ENCODE data around the gene ST7L.
A peak's percentile ranks its signal among the peaks of the same experiment; 100 is the strongest.

Gene ST7L

DNA sequence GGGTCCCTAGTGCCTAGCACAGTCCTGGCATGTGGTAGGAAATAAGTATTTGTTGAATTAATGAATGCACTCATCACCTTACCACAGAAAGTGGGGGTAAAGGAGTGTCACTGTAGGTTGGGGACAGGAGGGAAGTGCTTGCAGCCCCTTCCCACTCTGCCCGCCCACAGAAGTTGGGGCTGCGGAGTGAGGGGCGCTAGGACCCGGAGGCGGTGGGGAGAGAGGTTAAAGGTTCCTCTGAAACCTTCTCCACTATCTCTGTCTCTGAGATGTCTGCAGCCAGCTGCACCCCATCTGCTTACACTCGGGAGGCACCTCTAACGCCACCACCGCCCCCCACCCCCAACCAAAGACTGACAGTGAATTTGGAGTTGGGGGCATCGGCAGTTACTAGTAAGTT, 111.6 kb downstream of the ST7L start:
- H3K9ac ChIP-seq (ENCODE audit: low read depth, low read length) = no peak overlapping the region
- H3K27me3 ChIP-seq (ENCODE audit: insufficient read depth, low read length) = peaks cover 100% of the 10 kb centered on the region
- peak overlapping the region; percentile 64 for H3K4me3 ChIP-seq (ENCODE audit: low read length)
- peaks cover 34% of the 10 kb centered on the region for H3K4me1 ChIP-seq (ENCODE audit: insufficient read depth, low read length)
- no peaks in the 10 kb centered on the region for H3K9me3 ChIP-seq (ENCODE audit: insufficient read depth, low read depth, low read length)
- H3K36me3 ChIP-seq (ENCODE audit: insufficient read depth, low read length) = no peaks in the 10 kb centered on the region
- no peak overlapping the region for H3K27ac ChIP-seq (ENCODE audit: low read depth, low read length)
- WGBS = 47% methylated on average over 3 of the region's 9 CpGs

- H3K4me3 ChIP-seq (ENCODE audit: low read length) = no peak overlapping the region
- no peaks in the 10 kb centered on the region for H3K9me3 ChIP-seq (ENCODE audit: insufficient read depth, low read depth, low read length)
- 81% methylated on average over 8 of the region's 8 CpGs for WGBS
- peaks cover 34% of the 10 kb centered on the region for H3K4me1 ChIP-seq (ENCODE audit: insufficient read depth, low read length)
- H3K27ac ChIP-seq (ENCODE audit: low read depth, low read length) = no peak overlapping the region
- no peak overlapping the region for H3K9ac ChIP-seq (ENCODE audit: low read depth, low read length)
- H3K27me3 ChIP-seq (ENCODE audit: insufficient read depth, low read length) = peaks cover 100% of the 10 kb centered on the region
- no peaks in the 10 kb centered on the region for H3K36me3 ChIP-seq (ENCODE audit: insufficient read depth, low read length)
Measured at GRCh38 chr1:112506731-112507130, 112.2 kb downstream of the ST7L start.

DNA sequence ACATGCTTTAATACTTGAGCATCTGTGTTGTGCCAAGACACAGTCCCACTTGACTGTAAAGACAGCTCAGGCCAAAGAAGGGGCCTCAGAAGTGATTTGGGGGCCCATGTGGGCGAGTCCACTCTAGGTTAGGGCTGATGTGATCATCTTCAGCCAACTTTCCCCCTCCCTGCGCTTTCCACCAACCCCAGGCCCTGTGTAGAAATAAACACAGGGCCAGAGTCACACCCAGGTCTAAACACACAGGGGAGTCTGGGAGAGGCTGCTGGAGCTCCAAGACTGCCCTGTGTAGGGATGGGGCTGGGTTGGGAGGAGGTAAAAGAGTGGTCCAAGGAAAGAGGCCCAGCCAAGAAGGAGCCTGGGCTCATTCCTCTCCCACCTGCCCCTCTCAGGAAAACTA, 112.6 kb downstream of the ST7L start:
- Histone ChIP-seq H3K9me3 (ENCODE audit: insufficient read depth, low read depth, low read length) (no peaks in the 10 kb centered on the region), H3K27me3 (ENCODE audit: insufficient read depth, low read length) (peaks cover 100% of the 10 kb centered on the region), H3K4me3 (ENCODE audit: low read length) (no peak overlapping the region), H3K36me3 (ENCODE audit: insufficient read depth, low read length) (no peaks in the 10 kb centered on the region), H3K27ac (ENCODE audit: low read depth, low read length) (no peak overlapping the region), H3K4me1 (ENCODE audit: insufficient read depth, low read length) (peaks cover 33% of the 10 kb centered on the region), H3K9ac (ENCODE audit: low read depth, low read length) (no peak overlapping the region)
- WGBS = 86% methylated on average over 2 of the region's 2 CpGs

GRCh38 chr1:112505878-112506277, 113.1 kb downstream of the ST7L start:
- Histone ChIP-seq H3K4me1 (ENCODE audit: insufficient read depth, low read length) (peaks cover 29% of the 10 kb centered on the region), H3K27me3 (ENCODE audit: insufficient read depth, low read length) (peaks cover 100% of the 10 kb centered on the region), H3K27ac (ENCODE audit: low read depth, low read length) (no peak overlapping the region), H3K9ac (ENCODE audit: low read depth, low read length) (no peak overlapping the region), H3K36me3 (ENCODE audit: insufficient read depth, low read length) (no peaks in the 10 kb centered on the region), H3K9me3 (ENCODE audit: insufficient read depth, low read depth, low read length) (no peaks in the 10 kb centered on the region), H3K4me3 (ENCODE audit: low read length) (no peak overlapping the region)
- 87% methylated on average over 3 of the region's 3 CpGs for WGBS

DNA sequence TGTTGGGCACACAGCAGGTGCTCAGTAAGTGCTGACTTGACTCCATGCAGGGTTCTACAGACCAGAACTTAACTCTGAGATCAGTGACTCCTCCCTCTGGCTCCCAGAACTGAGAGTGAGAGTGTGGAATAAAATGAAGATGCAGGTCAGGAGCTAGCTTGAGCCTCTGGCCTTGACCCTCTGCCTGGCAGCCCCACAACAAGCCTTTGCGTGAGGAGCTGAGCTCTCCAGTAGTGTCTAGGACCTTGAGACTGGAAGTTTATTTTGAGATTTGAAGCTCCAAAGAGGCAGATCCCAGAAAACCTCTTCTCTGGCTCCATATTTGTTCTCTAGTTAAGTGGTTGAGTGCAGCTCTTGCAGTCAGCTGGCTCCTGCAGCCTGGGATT, 113.5 kb downstream of the ST7L start:
- Histone ChIP-seq H3K27me3 (ENCODE audit: insufficient read depth, low read length) (peaks cover 100% of the 10 kb centered on the region), H3K36me3 (ENCODE audit: insufficient read depth, low read length) (no peaks in the 10 kb centered on the region), H3K4me3 (ENCODE audit: low read length) (no peak overlapping the region), H3K9me3 (ENCODE audit: insufficient read depth, low read depth, low read length) (no peaks in the 10 kb centered on the region), H3K4me1 (ENCODE audit: insufficient read depth, low read length) (peaks cover 24% of the 10 kb centered on the region), H3K27ac (ENCODE audit: low read depth, low read length) (no peak overlapping the region), H3K9ac (ENCODE audit: low read depth, low read length) (no peak overlapping the region)
- WGBS = 81% methylated on average over 1 of the region's 1 CpG

GRCh38 chr1:112504661-112505399, 114.1 kb downstream of the ST7L start:
- Histone ChIP-seq H3K9ac (ENCODE audit: low read depth, low read length) (no peak overlapping the region), H3K9me3 (ENCODE audit: insufficient read depth, low read depth, low read length) (no peaks in the 10 kb centered on the region), H3K36me3 (ENCODE audit: insufficient read depth, low read length) (no peaks in the 10 kb centered on the region), H3K27ac (ENCODE audit: low read depth, low read length) (no peak overlapping the region), H3K4me3 (ENCODE audit: low read length) (no peak overlapping the region), H3K27me3 (ENCODE audit: insufficient read depth, low read length) (peaks cover 100% of the 10 kb centered on the region), H3K4me1 (ENCODE audit: insufficient read depth, low read length) (peaks cover 18% of the 10 kb centered on the region)
- 51% methylated on average over 4 of the region's 6 CpGs for WGBS

DNA sequence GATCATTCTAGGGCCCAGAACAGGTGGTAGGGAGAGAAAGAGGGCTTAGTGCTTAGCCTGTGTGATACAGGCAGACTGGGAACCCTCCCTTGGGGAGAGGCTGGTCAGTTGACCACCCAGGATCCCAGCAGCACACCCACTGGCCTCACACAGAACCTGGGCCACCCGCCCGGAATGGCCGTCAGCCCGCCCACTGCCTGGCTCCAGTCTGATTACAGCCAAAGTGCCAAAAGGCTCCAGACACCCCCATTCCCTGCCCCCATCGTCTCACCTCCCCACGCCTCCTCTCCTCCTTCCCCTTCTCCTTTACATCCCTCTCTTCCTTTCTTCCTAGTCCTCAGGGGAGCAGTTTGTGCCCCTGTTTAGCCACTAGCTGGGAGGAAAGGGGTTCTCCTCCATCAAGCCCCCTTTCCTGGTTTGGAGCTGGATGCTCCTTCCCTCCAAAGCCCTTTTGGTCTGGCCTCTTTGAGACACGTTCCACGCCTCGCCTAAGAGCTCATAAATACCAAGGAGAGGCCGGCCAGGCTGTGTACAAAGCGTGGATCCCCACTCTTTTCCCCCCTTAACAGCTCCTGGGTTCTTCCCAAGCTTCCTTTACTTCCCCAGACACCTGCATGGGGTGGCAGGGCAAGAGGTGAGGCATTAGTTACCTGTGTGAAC, 114.8 kb downstream of the ST7L start:
- no peaks in the 10 kb centered on the region for H3K36me3 ChIP-seq (ENCODE audit: insufficient read depth, low read length)
- peaks cover 15% of the 10 kb centered on the region for H3K4me1 ChIP-seq (ENCODE audit: insufficient read depth, low read length)
- H3K27ac ChIP-seq (ENCODE audit: low read depth, low read length) = no peak overlapping the region
- 72% methylated on average over 11 of the region's 11 CpGs for WGBS
- H3K4me3 ChIP-seq (ENCODE audit: low read length) = no peak overlapping the region
- H3K9me3 ChIP-seq (ENCODE audit: insufficient read depth, low read depth, low read length) = no peaks in the 10 kb centered on the region
- peaks cover 100% of the 10 kb centered on the region for H3K27me3 ChIP-seq (ENCODE audit: insufficient read depth, low read length)
- H3K9ac ChIP-seq (ENCODE audit: low read depth, low read length) = no peak overlapping the region

DNA sequence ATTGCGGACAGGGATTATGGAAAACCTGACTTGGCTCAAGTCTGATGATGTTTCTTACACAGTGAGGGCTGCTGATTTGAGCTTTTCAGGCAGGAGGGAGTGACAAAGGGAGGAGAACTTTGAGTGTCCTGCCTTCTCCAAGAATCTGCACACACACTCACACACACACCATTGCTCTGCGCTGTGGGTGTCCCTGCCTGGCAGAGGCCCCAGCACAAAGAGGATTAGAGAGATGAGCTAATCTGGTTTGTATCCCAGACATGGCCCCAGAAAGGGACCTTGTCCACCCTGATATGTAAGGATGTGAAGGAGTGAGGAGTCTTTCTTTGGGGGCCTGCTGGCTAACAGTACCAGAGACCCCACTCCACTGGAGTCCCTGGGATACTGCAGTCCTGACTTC, 116.1 kb downstream of the ST7L start:
- Histone ChIP-seq H3K9me3 (ENCODE audit: insufficient read depth, low read depth, low read length) (no peaks in the 10 kb centered on the region), H3K36me3 (ENCODE audit: insufficient read depth, low read length) (no peaks in the 10 kb centered on the region), H3K4me1 (ENCODE audit: insufficient read depth, low read length) (peaks cover 15% of the 10 kb centered on the region), H3K27ac (ENCODE audit: low read depth, low read length) (no peak overlapping the region), H3K9ac (ENCODE audit: low read depth, low read length) (no peak overlapping the region), H3K4me3 (ENCODE audit: low read length) (peak overlapping the region; percentile 53; the same call in 1 of the 2 replicates), H3K27me3 (ENCODE audit: insufficient read depth, low read length) (peaks cover 88% of the 10 kb centered on the region)
- WGBS = 59% methylated on average over 2 of the region's 2 CpGs

DNA sequence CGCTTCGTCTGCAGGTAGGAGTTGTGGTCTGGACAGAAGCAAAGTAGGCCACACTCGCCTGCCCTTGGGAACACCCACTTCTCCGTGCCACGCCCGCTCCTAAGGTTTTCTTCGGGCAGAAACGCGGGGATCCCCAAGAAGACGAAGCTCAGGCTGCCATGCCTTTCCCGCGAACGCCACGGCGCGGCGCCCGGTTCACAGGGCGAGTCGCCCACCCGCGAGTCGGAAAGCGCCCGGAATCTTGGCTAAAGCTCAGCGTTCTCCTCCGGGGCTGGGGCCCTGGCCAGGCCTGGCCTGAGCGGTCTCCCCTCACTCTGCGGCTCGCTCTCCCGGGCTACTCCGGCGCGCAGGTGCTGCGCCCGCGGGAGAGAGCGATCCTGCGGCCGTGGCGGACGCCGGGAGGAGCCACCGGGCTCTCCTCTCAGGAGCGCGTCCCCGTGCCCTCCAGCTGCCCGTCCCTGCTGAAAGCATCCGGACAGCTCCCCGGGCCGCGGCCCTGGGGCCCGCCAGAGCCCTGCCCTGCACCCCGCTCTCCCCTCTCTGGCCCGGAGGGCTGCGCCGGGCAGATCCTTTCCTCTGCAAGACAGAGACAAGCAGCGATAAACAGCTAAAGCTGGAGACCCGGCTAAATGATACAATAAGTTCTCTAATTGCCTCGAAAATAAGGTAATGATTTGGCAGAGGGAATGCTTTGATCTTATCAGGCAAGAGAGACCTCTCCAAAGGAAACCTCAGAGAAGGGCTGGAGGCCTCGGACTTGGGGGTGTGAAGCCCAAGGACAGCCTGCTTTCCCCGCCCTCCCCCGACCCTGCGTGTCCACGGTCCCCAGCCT, 116.9 kb downstream of the ST7L start:
- no peaks in the 10 kb centered on the region for H3K36me3 ChIP-seq (ENCODE audit: insufficient read depth, low read length)
- H3K27me3 ChIP-seq (ENCODE audit: insufficient read depth, low read length) = peaks cover 80% of the 10 kb centered on the region
- H3K9me3 ChIP-seq (ENCODE audit: insufficient read depth, low read depth, low read length) = no peaks in the 10 kb centered on the region
- WGBS = 3% methylated on average over 65 of the region's 65 CpGs
- peaks cover 15% of the 10 kb centered on the region for H3K4me1 ChIP-seq (ENCODE audit: insufficient read depth, low read length)
- no peak overlapping the region for H3K9ac ChIP-seq (ENCODE audit: low read depth, low read length)
- H3K27ac ChIP-seq (ENCODE audit: low read depth, low read length) = no peak overlapping the region
- peak overlapping the region; percentile 53 for H3K4me3 ChIP-seq (ENCODE audit: low read length)

GRCh38 chr1:112496290-112496689, 122.7 kb downstream of the ST7L start:
- Histone ChIP-seq H3K27ac (ENCODE audit: low read depth, low read length) (no peak overlapping the region), H3K9me3 (ENCODE audit: insufficient read depth, low read depth, low read length) (no peaks in the 10 kb centered on the region), H3K4me3 (ENCODE audit: low read length) (no peak overlapping the region), H3K4me1 (ENCODE audit: insufficient read depth, low read length) (no peaks in the 10 kb centered on the region), H3K9ac (ENCODE audit: low read depth, low read length) (no peak overlapping the region), H3K36me3 (ENCODE audit: insufficient read depth, low read length) (no peaks in the 10 kb centered on the region), H3K27me3 (ENCODE audit: insufficient read depth, low read length) (peaks cover 22% of the 10 kb centered on the region)
- WGBS = 88% methylated on average over 3 of the region's 5 CpGs

DNA sequence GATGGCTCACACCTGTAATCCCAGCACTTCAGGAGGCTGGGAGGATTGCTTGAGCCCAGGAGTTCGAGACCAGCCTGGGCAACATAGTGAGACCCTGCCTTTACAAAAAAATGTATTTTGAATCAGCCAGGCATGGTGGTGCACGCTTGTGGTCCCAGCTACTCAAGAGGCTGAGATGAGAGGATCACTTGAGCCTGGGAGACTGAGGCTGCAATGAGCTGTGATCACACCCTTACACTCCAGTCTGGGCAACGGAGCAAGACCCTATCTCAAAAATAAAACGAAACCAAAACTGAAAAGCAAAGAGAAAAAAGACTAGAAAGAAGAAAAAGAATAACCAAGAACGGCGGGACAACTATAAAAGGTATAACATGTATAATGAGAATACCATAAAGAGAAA, 125.6 kb downstream of the ST7L start:
- no peak overlapping the region for H3K9ac ChIP-seq (ENCODE audit: low read depth, low read length)
- H3K27me3 ChIP-seq (ENCODE audit: insufficient read depth, low read length) = no peaks in the 10 kb centered on the region
- no peaks in the 10 kb centered on the region for H3K9me3 ChIP-seq (ENCODE audit: insufficient read depth, low read depth, low read length)
- H3K36me3 ChIP-seq (ENCODE audit: insufficient read depth, low read length) = no peaks in the 10 kb centered on the region
- H3K4me3 ChIP-seq (ENCODE audit: low read length) = no peak overlapping the region
- 84% methylated on average over 2 of the region's 6 CpGs for WGBS
- H3K27ac ChIP-seq (ENCODE audit: low read depth, low read length) = no peak overlapping the region
- H3K4me1 ChIP-seq (ENCODE audit: insufficient read depth, low read length) = no peaks in the 10 kb centered on the region

Measured in HUES64 (cell line).